Astrocyte of the spinal cord (primary cell): ENCODE data around the gene SLC27A2.
"Not testable (repeated sequence)": the region's sequence is repeated elsewhere in the genome, so short reads cannot be mapped to it uniquely, and the experiment has no call there.

Source experiments
- DNase-seq: peaks from one replicate; pipeline ENCODE4 v3.0.0; 2011; ENCODE audit warnings: low read depth, low spot score
- H3K4me3 ChIP-seq: 2 replicates; pipeline ENCODE4 v1.5.1; 2011; ENCODE audit warnings: low read depth, mild to moderate bottlenecking, low read length, moderate library complexity
- in situ Hi-C: cut with HindIII; loops from 2 replicates; pipeline ENCODE4 v1.10.0; 2017; ENCODE audit warnings: low sequenced_read_pairs
- TF ChIP-seq, protein P1 (sequence below): IDR thresholded peaks from 2 replicates; pipeline ENCODE4 v1.5.1; 2012; ENCODE audit warnings: low read depth, mild to moderate bottlenecking, low read length, inconsistent platforms

The SLC27A2 gene

DNA sequence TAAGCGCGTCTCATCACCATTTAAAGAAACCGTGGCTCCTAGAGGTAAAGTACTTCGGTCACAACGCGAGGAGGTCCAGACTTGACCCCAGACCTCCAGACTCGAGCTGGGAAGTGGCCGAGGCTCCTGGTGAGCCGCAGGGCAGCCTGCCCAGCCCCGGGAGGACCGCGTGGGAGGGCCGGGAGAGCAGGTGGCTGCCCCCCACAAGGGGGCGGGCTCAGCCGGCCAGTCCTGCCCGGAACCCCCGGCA, at the start of gene SLC27A2:
TSS of gene SLC27A2 (plus strand) at position 228 of the 250 bp plus-strand sequence. CDS start 232 bp downstream, outside the sequence.
- peak; percentile 5 for DNase-seq
- TF ChIP-seq, protein P1, sequence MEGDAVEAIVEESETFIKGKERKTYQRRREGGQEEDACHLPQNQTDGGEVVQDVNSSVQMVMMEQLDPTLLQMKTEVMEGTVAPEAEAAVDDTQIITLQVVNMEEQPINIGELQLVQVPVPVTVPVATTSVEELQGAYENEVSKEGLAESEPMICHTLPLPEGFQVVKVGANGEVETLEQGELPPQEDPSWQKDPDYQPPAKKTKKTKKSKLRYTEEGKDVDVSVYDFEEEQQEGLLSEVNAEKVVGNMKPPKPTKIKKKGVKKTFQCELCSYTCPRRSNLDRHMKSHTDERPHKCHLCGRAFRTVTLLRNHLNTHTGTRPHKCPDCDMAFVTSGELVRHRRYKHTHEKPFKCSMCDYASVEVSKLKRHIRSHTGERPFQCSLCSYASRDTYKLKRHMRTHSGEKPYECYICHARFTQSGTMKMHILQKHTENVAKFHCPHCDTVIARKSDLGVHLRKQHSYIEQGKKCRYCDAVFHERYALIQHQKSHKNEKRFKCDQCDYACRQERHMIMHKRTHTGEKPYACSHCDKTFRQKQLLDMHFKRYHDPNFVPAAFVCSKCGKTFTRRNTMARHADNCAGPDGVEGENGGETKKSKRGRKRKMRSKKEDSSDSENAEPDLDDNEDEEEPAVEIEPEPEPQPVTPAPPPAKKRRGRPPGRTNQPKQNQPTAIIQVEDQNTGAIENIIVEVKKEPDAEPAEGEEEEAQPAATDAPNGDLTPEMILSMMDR, result peak; percentile 37
- in situ Hi-C loops, result no loop called here

DNA sequence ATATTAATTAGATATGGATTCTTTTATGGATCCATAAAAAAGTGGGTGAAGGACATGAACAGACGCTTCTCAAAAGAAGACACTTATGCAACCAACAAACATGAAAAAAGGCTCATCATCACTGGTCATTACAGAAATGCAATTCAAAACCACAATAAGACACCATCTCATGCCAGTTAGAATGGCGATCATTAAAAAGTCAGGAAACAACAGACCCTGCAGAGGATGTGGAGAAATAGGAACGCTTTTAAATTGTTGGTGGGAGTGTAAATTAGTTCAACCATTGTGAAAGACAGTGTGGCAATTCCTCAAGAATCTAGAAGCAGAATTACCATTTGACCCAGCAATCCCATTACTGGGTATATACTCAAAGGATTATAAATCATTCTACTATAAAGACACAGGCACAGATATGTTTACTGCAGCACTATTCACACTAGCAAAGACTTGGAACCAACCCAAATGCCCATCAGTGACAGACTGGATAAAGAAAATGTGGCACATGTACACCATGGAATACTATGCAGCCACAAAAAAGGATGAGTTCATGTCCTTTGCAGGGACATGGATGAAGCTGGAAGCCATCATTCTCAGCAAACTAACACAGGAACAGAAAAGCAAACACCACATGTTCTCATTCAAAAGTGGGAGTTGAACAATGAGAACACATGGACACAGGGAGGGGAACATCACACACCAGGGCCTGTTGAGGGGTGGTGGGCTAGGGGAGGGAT, 49.6 kb upstream of the SLC27A2 start:
- in situ Hi-C loops, DNase-seq, H3K4me3 ChIP-seq: not testable (repeated sequence)

More for the DNA sequence above, at the start of gene SLC27A2:
- H3K4me3 ChIP-seq, result peak within 1 kb of the TSS; percentile 31

DNA sequence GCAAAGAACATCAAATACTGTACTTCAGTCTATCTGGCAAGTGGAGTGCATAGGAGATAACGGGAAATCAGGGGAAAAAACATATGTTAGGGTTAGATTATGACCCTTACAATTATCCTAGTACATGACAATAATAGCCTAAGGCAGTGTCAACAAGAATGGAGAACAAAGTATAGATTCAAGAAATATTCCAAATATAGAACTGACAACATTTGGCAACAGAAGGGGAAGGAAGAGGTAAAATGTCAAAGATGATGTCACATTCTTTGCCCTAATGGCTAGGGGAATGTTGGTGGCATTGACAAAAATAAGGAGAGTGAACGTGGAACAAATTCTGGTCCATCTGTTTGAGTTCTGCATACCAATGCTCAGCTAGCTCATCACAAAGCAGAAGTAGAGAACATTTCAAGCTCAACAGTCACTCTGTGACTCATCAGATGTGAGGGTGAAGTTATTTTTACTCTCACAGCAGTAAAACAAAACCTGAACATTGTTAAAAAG, 47.4 kb upstream of the SLC27A2 start:
- in situ Hi-C loops, result no loop called here
- no peak overlapping the region for H3K4me3 ChIP-seq
- TF ChIP-seq, protein P1, result no peak
- peak; percentile 85 for DNase-seq

DNA sequence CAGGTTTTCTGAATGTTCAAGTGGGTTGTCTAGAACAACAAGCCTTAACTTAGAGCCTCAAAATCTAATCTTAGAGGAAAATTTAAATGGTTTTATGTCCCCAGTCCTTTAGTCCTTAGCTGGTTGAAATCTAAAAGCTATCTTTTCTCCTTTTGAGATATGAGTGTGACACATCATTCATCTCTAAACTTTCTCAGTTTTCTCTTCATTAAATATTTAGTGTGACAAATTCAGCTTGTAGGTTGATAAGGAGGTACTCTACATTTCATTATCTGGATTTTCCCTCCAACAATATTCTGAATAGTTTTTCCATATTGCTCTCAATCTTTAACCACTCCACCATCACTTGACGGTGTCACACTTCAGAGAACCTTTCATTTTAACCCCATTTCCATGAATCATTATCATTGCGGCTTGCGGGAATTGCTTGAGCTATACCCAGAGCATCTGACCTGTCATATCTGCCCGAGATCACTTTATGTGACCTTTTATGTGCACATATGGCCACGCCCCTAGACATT, 46.9 kb upstream of the SLC27A2 start:
- in situ Hi-C loops, result no loop called here
- DNase-seq, result no peak
- H3K4me3 ChIP-seq, result no peak overlapping the region
- TF ChIP-seq, protein P1, result no peak

DNA sequence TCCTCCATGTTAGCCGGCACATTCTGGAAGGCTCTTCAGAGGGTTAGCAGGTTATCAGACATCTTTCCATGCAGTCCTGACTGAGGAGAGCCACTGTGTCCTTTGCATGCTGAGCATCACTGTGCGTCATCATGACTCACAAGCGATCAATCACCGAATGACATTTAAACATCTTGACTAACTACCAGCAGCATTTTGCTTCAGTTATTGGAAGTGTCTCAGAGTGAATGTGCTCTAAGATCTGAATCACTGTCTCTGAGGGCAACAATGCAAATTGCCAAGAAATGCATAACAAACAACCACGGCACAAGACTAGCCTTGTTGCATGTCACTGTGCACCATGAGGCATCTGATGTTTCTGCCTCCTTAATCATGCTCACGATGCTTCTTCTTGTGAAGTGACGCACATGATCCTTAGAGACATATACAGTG, 44.6 kb upstream of the SLC27A2 start:
- in situ Hi-C loops, result no loop called here
- DNase-seq, result peak; percentile 93
- TF ChIP-seq, protein P1, result no peak
- no peak overlapping the region for H3K4me3 ChIP-seq

DNA sequence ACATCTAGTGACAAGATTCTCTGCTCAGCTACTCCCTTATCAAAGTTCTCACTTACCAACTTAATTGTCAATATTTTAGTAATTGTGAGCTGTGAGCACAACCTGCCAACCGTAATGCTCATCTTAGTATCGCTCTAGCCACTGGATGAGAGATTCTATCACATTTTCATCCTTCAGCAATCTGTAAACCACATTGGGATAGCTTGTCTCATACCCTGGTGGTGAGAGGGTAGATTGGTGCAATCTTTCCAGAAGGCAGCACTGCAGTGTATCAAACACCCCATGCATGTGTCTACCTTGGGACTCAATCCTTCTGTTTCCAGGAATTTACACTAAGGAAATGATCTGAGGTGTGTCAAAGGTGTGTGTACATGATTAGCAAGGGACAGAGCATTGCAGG, 44.1 kb upstream of the SLC27A2 start:
- DNase-seq, result no peak
- in situ Hi-C loops, result no loop called here
- H3K4me3 ChIP-seq, result no peak overlapping the region
- TF ChIP-seq, protein P1, result peak; percentile 4

DNA sequence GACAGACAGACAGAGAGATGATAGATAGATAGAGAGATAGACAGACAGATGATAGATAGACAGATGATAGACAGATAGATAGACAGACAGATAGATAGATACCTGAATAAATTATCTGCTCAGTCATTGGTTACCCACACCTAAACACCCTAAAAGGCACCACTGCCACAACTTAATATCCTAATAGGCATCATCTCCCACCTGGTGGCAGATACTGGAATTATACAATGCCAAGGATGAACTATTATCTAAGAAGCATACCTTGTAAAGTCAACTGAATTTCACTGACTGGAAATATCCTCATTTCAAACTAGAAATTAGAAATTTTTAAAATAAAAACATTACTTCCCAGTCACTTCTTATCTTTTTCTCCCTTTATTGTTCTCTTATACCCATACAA, 43.6 kb upstream of the SLC27A2 start:
- H3K4me3 ChIP-seq, result no peak overlapping the region
- DNase-seq, result no peak
- in situ Hi-C loops, result no loop called here
- TF ChIP-seq, protein P1, result no peak
